ENCODE measurements around the gene MEIS3.

GRCh38 chr19:47391510-47392223 lies 27.7 kb downstream of the MEIS3 start:
- TF ChIP-seq POLR2A (IDR thresholded peaks at IDR 0.05) (no peak), EP300 (IDR thresholded peaks at IDR 0.05) (no peak)
- TF ChIP-seq, protein P1, sequence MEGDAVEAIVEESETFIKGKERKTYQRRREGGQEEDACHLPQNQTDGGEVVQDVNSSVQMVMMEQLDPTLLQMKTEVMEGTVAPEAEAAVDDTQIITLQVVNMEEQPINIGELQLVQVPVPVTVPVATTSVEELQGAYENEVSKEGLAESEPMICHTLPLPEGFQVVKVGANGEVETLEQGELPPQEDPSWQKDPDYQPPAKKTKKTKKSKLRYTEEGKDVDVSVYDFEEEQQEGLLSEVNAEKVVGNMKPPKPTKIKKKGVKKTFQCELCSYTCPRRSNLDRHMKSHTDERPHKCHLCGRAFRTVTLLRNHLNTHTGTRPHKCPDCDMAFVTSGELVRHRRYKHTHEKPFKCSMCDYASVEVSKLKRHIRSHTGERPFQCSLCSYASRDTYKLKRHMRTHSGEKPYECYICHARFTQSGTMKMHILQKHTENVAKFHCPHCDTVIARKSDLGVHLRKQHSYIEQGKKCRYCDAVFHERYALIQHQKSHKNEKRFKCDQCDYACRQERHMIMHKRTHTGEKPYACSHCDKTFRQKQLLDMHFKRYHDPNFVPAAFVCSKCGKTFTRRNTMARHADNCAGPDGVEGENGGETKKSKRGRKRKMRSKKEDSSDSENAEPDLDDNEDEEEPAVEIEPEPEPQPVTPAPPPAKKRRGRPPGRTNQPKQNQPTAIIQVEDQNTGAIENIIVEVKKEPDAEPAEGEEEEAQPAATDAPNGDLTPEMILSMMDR (IDR thresholded peaks at IDR 0.05), result peak; percentile 69 to 77 (median 75)
